Eye (tissue), 1 donor: ENCODE results near the gene MSTO1.
A peak's percentile ranks its signal among the peaks of the same experiment; 100 is the strongest.
"Not testable (repeated sequence)": the region's sequence is repeated elsewhere in the genome, so short reads cannot be mapped to it uniquely, and the experiment has no call there.

Source experiments
- DNase-seq: peaks from one replicate; pipeline ENCODE4 v3.0.0-alpha.2; 2015

The MSTO1 gene

DNA sequence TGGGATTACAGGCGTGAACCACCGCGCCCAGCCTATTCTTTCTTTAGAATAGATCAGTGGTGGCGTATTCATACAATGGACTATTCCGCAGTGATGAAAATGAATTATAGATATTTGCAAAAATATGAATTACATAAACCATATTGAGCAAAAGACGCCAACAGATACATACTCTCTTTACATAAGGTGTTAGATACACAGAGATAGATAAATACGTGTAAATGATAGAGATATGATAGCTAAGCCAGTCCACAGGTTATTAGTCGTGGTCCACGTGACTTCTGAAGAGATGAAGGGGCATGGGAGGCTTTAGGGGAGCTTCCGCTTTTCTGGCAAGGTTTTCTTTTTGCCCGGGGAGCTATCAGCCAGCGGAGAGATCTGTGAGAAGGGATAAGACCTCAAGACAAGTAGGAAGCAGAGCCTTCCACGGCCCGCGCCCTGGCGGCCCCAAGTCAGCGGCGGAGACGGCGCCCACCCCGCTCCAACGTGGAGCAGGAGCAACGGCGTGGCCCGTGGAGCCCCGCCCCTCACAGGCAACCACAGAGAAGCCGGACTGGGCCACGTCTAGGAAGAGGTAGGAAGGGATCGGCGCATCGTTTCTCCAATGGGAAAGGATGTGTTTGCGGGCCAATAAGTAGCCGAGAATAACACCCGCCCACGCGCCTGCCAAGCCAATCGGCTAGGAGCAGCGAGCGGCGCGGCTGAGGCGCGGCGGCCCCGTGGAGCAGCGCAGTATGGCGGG, at the start of gene MSTO1:
TSS of gene MSTO1 (plus strand) at position 704 of the 742 bp plus-strand sequence. CDS start at position 735, 31 bp downstream.
- peak; percentile 97 for DNase-seq

DNA sequence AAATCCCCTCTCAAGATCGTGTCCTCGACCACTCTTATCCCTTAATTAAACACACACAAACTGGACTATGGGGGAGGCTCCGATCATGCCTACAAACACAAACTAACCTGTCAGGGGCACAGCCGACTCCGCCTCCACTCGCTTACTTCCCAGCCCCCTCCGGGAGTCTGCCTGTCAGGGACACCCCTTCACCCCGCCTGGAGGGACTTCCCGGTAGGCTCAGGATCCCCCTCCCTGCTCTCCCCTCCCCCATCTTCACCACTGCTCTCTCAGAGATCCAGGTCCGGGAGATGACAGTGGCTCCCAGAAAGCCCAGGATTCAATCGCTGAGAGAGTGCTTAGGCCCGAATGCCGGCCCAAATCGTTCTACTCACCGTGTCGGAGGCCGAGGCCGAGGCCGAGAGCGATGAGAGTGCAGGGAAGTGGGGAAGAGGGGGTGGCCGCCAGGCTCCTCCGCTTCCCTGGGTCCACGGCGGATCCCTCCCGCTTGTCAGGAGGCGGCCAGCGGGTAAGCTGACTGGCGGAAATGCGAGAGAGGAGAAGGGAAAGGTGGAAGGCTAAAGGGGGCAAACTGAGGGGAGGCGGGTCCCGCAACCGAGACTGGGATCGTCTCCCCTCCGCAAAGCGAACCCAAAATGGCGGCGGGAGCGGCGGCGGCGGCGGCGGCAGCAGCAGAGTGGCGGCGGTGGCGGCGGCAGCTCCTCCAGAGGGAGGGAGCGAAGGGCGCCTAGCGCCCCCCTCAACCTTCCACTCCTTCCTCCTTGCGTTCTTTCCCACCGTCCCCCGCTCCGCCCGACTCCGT, 48.0 kb upstream of the MSTO1 start:
- DNase-seq, result not testable (repeated sequence)

GRCh38 chr1:155562581-155563376, 47.2 kb upstream of the MSTO1 start, which contains the start of gene ASH1L:
Gene ASH1L, minus strand, starts transcription at chr1:155562803. Its CDS starts 41,284 bp downstream, at chr1:155521519.
- peak; percentile 98 for DNase-seq

GRCh38 chr1:155563377-155564022, 46.5 kb upstream of the MSTO1 start:
- not testable (repeated sequence) for DNase-seq

DNA sequence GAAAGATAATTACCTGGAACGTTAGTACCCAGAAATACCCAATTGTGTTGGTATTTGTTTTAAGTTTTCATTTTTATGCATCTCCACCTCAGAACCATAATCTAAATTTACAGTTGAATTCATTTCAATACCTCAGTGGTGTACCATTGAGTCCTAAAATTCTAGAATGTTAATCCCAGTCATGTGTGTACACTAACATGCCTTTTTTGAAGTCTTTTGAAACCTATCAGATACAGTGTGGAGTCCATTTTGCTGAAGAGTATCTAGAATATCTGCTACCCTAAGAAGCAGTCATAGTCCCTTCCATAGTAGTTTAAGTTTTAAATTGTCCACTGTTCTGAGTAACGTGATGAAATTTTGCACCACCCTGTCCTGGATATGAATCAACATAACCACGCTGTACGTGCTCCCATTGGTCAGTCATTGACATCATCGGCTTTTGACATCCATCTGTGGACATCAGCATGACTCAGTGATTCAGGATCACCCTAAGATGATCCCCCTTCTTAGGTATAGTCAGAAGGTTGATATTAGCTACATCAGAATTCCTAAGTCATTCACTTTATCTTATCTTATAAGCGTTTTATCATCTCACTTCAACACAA, 39.9 kb upstream of the MSTO1 start:
- DNase-seq, result no peak

DNA sequence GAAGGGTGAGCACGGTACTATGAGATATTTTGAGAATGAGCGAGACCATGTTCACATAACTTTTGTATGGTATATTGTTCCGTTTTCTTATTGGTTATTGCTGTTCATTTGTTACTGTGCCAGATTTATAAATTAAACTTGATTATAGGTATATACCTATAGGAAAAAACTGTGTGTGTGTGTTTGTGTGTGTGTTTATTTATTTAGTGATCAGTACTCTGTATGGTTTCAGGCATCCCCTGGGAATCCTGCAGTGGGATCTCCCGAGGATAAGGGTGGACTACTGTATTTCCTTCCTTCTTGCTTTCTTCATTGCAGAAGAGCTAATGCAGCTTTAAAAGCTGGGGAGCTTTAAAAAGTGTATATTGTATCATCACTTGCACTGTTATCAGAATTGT, 39.4 kb upstream of the MSTO1 start:
- no peak for DNase-seq

DNA sequence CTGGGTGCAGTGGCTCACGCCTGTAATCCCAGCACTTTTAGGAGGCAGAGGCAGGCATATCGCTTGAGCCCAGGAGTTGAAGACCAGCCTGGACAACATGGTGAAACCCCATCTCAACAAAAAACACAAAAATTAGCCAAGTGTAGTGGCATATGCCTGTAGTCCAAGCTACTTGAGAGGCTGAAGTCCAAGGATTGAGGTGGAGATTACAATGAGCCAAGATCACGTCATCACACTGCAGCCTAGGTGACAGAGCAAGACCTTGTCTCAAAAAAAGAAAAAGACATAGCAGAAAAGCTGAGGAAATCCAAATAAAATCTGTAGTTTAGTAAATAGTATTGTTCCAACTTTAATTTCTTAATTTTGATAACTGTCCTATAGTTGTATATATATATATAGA, 35.9 kb upstream of the MSTO1 start:
- no peak for DNase-seq

DNA sequence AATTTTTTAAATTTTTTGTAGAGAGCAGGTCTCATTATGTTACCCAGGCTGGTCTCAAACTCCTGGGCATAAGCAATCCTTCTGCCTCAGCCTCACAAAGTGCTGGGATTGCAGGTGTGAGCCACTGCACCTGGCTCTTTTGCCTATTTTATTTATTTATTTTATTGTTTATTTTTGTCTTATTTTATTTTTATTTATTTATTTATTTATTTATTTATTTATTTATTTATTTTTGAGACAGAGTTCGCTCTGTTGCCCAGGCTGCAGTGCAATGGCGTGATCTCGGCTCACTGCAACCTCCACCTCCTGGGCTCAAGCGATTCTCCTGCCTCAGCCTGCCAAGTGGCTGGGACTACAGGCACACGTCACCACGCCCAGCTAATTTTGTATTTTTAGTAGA, 34.4 kb upstream of the MSTO1 start:
- not testable (repeated sequence) for DNase-seq

- DNase-seq, result not testable (repeated sequence)
Observed at GRCh38 chr1:155583846-155584245, 26.2 kb upstream of the MSTO1 start.

DNA sequence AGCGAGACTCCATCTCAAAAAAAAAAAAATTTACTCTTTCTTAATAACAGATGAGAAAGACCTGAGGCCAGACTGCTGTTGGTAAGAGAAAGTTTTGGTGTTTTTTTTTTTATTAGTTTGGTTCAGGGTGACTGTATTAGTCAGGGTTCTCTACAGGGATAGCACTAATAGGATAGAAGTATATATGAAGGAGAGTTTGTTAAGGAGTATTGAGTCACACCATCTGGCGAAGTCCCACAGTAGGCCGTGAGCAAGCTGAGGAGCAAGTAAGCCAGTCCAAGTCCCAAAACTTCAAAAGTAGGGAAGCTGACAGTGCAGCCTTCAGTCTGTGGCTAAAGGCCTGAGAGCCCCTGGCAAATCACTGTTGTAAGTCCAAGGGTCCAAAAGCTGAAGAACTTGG, 20.7 kb upstream of the MSTO1 start:
- not testable (repeated sequence) for DNase-seq

- DNase-seq, result not testable (repeated sequence)
Observed at GRCh38 chr1:155590516-155591247, 19.3 kb upstream of the MSTO1 start.

DNA sequence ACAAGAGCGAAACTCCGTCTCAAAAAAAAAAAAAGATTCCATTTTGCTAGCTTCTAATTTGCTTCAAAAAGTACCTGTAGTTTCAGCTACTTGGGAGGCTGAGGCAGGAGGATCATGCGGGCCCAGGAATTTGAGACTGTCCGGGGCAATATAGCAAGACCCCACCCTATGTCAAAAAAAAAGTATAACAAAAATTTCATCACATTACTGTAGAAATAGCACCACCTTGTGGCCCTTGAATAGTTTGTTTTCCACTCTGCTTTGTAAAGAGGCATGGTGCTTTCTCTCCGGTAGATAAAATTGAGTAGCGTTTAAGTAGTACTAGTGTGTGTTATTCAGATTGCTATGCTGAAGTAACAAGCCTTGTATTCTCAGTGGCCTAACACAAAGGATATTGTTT, 18.2 kb upstream of the MSTO1 start:
- DNase-seq, result peak; percentile 70

DNA sequence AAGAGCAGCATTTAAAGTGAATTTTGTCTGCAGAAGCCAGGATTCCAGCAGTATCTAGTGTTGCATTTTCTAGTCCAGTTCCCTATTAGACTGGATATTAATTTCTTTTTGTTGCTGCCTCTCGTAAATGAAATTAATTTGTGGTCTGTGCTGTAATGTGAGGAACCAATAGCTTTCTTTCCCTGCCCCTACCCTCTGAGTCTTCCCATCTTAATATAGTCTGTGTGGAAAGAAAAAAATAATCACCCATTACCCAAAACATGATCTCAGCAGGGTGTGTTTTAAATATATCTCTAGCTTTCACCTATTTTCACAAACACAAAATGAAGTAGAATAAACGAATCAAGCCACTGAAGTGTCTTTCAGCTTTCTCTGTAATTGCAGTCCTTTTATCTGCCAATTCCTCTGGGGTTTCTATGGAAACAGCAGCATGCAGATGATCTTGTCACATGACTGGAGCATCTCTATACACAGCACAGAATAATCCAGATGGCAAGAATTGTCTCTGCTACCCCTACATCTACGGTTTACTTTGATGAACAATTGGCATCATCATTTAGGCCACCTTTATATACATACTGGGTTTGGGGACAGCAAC, 14.0 kb upstream of the MSTO1 start:
- peak; percentile 39 for DNase-seq

- DNase-seq, result no peak
Observed at GRCh38 chr1:155596864-155597263, 13.2 kb upstream of the MSTO1 start.

GRCh38 chr1:155598842-155599331, 11.1 kb upstream of the MSTO1 start:
- DNase-seq, result peak; percentile 71

DNA sequence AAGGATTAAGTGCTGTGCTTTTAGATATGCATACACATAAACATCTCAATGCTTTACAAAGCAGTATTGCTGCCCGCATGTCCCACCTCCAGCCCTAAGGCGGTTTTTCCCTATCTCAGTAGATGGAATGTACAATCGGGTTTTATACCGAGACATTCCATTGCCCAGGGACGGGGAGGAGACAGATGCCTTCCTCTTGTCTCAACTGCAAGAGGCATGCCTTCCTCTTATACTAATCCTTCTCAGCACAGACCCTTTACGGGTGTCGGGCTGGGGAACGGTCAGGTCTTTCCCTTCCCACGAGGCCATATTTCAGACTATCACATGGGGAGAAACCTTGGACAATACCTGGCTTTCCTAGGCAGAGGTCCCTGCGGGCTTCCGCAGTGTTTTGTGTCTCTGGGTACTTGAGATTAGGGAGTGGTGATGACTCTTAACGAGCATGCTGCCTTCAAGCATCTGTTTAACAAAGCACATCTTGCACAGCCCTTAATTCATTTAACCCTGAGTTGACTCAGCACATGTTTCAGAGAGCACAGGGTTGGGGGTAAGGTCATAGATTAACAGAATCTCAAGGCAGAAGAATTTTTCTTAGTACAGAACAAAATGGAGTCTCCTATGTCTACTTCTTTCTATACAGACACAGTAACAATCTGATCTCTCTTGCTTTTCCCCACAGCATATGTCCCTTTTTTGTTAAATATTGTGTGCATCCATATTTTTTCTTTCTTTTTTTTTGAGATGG, 10.0 kb upstream of the MSTO1 start:
- not testable (repeated sequence) for DNase-seq

GRCh38 chr1:155607708-155608107, 2.3 kb upstream of the MSTO1 start:
- DNase-seq, result no peak

DNA sequence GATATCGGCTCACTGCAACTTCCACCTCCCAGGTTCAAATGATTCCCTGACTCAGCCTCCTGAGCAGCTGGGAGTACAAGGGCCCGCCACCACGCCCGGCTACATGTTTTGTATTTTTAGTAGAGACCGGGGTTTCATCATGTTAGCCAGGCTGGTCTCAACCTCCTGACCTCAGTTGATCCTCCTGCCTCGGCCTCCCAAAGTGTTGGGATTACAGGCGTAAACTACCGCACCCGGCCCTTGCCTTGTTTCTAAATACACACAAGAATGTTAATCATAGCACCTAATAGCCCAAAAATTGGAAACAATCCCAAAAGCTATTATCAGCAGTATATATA, 1.2 kb upstream of the MSTO1 start:
- no peak for DNase-seq

DNA sequence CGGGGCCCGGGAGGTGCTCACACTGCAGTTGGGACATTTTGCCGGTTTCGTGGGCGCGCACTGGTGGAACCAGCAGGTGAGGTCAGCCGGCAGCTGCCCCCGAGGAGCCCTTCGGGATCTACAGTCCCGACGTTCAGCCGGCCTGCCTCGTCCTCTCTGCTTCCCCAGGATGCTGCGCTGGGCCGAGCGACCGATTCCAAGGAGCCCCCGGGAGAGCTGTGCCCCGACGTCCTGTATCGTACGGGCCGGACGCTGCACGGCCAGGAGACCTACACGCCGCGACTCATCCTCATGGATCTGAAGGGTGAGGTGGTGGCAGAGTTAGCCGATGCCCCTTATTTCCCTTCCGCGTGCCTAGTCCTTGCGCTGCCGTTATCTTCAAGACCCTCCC, 234 bp downstream of the MSTO1 start:
- not testable (repeated sequence) for DNase-seq

DNA sequence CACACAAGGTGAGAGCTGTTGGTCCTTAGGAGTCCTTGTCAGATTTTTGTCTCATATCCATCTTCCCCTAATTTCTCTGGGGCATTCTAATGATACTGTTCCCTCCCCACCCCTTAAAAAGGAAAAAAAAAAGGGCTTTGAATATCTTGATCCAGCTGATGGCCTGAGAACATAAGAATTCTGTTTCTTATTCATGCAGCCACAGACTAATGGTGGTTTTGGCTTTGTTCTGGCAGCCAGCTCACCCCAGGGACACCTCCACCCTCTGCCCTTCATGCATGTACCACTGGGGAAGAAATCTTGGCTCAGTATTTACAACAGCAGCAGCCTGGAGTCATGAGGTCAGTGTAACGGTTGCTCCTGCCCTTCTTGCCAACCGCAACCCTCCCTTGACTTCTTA, 3.2 kb downstream of the MSTO1 start:
- not testable (repeated sequence) for DNase-seq
